Stimulated activated CD4-positive, alpha-beta T cell treated with anti-CD3 and anti-CD28 coated beads, Interleukin-15, amount 100 ng/mL, for 24 hours (primary cell): ENCODE results near the gene LRIT1.

Experiments used
- DNase-seq: peaks from one replicate; pipeline ENCODE4 v3.0.0-alpha.2; 2020

The LRIT1 gene

DNA sequence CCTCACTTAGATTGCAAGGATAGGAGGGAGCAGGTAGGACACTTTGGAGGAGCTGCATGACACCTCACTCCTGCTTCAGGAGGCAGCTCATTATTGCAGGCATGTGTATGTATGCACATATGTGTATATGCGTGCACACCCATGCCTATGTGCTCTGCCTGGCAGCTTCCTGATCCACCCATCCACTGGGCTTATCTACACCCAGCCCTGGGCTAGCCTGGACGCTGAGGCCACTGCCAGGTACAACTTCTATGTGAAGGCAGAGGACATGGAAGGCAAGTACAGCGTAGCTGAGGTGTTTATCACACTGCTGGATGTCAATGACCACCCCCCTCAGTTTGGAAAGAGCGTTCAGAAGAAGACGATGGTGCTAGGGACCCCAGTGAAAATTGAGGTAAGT is 29.3 kb downstream of the LRIT1 start:
- DNase-seq: no peak

DNA sequence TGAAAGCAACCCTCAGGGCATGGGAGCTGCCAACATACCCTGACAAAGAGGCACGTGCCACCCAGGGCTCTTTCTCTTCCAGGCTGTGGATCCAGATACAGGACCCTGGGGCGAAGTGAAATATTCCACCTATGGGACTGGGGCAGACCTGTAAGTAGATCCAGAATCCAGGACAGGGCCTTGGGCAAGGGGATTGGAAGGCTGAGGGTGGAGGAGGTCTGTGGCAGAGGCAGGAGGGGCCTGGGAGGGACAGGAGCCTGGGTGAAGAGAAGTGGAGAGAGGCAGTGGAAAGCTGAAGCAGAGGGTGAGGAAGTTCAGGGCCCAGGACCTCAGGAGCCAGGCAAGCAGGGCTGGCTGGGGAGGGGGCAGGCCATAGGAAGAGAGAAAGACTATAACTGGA is 29.8 kb downstream of the LRIT1 start:
- no peak for DNase-seq

DNA sequence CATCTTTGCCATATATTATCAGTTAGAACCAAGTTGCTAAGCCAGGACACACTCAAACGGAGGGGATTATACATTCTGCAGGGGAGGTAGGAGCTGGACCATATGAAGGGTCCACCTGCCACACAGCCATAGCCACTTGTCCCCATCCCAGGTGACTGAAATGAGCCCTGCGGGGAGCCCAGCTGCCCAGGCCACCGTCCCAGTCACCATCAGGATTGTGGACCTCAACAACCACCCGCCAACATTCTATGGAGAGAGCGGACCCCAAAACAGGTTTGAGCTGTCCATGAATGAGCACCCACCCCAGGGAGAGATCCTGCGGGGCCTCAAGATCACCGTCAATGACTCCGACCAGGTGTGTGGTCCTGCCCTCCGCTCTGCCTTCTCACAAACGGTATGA is 33.3 kb downstream of the LRIT1 start:
- DNase-seq: no peak

- DNase-seq: no peak
Measured at GRCh38 chr10:84205853-84206525, 35.4 kb downstream of the LRIT1 start.

DNA sequence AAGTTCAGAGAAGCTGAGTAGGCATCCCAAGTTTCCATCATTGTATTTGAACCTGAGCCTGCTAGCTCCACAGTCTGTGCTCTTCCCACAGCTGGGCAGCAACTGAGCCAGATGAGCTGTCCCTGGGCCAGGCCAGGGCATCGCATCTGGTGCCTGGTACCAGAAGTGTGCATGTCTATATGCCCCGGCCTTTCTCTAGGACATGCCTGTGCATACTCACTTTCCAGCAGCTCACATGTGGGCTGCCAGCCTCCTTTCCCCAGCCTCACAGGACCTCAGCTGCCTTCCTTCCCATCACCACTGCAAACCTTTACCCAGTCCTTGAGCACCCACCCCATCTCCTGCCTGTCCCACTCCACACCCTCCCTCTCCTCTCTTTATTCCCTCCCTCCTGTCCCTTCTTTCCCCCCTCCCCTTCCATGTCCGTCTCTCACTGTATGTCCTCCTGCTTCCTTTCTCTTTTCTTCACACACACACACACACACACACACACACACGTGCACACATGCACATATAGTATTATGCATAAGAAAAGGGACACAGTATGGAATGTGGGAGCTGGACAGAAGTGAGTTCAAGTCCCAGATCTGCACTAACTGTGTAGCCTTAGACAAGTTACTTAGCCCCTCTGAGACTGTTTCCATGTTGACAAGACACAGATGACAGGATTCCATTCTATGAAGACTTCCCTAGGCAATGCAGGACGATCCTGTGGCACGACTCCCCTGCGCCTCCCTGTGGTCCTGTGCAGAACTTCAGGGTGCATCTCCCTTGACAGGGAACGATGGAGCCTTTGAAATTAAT is 36.1 kb downstream of the LRIT1 start:
- DNase-seq: peak; percentile 78

DNA sequence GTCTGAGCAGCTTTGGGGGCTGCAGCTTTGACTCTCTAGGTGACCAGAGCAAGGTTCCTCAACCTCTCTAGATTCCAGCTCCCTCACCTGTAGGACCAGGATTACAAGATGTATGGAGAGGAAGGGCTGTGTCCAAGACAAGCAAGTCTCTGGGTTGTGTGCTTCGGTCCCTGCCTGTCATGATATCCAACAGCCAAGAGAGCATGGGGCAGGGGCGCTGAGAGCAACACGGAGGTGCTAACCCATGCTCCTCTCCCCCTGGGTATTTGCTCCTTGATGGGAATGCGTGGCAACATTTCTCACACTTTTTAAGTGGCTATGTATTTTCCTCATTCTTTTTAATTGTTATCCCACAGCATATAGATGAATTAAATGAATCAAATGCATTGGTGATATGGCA is 36.7 kb downstream of the LRIT1 start:
- no peak for DNase-seq

GRCh38 chr10:84204122-84204521 is 37.2 kb downstream of the LRIT1 start:
- DNase-seq: no peak

DNA sequence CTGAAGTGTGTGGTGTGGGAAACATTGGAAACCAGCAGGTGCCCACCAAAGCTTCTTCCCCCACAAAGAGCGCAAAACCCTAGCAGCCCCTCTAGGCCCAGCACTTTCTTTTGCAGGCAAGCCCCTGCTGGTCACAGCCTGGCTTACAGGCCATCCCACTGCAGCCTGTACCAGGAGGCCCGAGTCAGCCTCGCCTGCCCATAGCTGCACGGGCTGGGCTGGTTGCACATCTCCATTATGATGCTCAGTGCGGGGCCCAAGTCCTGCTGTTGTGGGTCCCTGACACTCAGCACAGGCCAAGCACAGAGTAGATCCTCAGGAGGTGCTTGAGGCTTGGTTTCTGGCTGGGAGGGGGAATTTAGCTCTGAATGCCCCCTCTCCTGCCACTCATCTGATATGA is 39.0 kb downstream of the LRIT1 start:
- DNase-seq: no peak

DNA sequence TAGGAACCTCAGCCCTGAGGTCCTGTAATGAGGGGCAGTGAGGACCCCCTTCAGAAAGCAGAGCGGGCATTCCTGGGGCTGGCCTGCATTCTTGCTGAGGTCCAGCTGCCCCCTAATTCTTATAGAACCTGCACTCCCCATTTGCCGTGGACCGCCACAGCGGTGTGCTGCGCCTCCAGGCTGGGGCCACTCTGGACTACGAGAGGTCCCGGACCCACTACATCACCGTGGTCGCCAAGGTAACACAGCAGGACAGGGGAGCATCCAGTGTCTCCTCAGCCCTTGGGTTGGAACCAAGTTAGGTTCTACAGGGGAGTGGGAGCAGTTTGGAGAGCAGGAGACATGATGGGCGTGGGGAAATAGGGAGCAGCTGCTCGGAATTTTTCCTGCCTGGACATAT is 39.7 kb downstream of the LRIT1 start:
- DNase-seq: no peak

DNA sequence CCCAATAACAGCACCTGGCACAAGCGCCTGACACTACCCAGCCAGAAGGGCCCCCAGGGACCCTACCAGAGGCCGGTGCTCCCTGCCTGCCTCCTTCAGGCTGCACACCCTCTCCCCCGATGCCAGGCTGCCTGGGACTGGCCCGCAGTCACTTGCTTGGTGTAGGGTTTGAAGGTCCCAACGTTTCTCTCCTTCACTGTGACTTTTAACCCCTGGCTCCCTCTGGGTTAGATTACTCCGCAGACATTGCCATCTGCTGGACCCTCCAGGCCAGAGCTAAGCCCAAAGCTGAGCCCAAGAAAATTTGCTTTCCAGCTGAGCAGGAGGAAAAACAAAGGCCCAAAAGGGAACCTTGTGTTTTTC is 40.1 kb downstream of the LRIT1 start:
- DNase-seq: no peak

DNA sequence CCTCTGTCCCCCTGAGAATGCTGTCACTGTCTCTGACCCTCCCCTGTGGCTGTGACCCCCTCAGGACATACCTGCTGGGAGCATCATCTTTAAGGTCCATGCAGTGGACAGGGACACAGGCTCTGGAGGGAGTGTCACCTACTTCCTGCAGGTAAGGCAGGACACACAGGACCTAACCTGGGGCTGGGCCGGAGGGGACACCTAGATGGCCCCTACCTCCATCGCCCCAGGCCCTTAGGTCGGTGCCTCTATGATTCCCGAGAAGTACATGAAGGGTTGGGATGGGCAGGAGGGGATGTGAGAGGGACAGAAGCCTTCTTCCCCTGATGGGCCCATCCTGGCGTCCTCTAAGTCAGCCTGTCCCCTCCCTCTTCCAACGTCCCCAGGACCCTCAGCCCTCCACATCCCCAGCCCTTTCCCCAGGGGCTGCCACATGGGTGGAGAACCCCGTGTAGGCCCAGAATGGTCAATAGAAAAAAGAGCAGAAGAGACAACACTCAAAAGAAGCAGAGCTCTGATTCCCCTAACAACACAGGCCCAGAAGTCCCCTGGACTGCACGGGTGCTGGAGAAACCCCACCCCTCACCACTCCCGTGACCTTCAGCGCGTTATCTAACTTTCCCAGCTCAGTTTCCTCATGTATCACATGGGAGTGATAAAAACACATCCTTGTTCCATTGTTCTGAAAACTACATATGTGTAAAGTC is 40.7 kb downstream of the LRIT1 start:
- no peak for DNase-seq

DNA sequence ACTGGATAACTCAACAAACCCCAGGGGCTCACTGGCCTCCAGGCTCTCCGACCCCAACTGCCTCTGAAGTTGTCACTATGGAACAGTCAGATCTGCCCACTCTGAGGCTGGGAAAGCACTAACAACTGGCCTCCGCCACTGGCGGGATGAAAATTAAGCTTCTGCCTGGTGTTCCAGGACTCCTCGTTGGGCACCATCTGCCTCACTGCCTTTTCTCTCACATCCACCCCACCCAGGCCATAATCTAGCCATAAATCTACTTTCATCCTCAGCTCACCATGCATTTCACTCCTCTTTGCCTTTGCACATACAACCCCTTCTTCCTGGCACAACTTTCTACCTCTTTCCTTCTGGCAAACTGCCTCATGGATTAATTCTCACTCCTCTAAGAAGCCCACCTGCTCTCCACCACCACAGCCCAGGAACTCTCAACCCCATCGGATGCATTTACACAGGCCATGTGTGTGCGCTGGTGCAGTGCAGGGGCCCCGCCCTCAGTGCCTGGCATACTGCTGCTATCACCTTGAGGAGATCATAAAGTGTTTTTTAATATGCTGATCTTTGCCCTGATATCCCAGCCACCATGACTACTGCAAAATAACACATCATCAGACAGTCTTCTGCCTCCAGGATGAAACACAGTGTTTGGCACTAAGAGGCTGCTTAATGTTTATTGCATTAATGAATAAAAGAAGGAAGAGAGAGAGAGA is 43.0 kb downstream of the LRIT1 start:
- no peak for DNase-seq

- DNase-seq: no peak
Measured at GRCh38 chr10:84197643-84198042, 43.7 kb downstream of the LRIT1 start.

- DNase-seq: no peak
Measured at GRCh38 chr10:84196941-84197340, 44.4 kb downstream of the LRIT1 start.

DNA sequence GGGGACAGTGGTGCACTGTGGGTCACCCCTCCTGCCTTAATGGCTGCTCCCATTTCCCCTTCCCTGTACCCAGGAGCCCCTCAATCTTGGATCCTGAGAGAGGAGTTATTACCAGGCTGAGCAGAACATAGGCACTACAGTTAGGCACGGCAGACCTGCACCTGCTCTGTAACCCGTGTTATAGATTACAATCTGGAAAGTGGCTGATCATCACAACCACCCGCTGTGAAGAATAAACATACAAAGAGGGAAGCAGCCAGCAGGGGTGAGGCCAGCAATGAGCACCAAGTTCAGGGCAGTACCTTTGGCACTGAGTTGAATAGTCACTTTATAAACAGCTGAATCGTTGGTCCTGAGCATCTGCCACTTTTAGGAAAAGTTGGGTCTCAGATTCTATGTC is 45.3 kb downstream of the LRIT1 start:
- DNase-seq: no peak

- DNase-seq: no peak
Measured at GRCh38 chr10:84195044-84195830, 46.1 kb downstream of the LRIT1 start.

GRCh38 chr10:84194424-84195043 is 46.8 kb downstream of the LRIT1 start, which contains the start of gene CDHR1:
Gene CDHR1 (plus strand): TSS chr10:84194537. CDS start chr10:84194761, 224 bp downstream.
- peak; percentile 68 for DNase-seq

DNA sequence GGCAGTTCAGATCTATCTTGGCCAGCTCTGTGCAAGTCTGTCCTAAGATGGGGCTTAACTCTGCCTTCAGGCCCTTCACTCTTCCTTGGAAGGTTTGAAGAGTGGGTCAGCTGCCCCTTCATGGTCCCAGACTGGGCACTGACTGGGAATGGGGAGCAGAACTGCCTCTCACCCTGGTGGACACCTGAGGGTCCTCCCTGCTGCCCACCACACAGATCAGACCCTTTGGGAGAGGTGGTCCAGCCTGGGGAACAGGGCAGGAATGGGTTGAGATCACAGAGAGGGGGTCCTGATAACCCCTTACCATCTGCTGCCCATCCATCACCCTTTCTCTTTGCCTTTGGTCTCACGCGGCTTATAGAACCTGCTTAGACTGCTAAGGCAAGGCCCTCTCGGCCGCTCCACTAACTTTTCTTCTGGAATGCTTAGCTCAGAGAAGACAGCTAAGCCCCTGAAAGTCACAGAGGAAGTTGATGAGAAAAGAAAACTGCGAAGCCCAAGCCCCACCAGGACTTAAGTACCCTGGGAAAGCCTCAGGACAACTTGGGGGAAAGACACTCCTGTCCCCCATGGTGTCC is 47.4 kb downstream of the LRIT1 start:
- DNase-seq: no peak

DNA sequence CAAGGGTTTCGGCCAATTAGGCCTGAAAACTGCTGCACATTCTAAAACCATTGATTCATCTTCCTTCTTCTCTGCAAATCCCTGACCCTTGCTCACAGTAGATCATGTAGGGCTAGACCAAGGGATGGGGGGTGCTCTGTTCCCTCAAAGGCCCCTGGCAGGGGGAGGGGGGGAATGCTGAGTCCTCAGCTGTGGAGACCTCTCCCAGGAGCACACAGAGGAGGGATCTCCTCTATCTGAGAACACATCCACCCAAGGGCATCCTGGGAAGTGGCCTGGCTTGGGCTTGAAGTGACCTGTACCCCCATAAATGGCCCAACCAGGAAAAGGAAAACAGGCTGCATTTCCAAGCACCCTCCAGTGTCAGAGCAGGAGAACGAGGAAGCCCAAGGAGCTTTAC is 48.0 kb downstream of the LRIT1 start:
- no peak for DNase-seq

- no peak for DNase-seq
Measured at GRCh38 chr10:84191106-84191505, 50.2 kb downstream of the LRIT1 start.

GRCh38 chr10:84190621-84191020 is 50.7 kb downstream of the LRIT1 start:
- DNase-seq: no peak

DNA sequence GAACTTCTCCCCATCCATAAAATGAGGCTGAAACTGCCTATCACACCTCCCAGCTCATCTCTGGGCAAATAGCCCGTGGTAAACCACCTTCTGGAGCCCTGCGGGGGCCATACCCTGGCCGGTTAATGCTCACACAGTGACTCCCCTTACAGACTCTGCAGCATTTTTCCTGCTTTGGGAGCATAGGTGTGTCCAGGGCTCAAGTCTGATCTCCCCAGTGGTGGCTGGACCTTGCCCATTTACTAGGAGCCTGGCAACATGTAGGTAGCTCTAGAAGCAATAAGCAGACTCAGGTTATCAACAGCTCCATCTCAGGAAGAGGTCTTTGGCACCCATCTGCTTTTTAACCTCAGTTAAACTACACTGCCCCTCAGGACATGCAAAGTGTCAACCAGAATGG is 52.5 kb downstream of the LRIT1 start:
- DNase-seq: no peak
